Measurements from ENCODE around the gene RHBDD3. TPM values are rescaled to one million over a fixed set of nuclear protein-coding genes. Genes with fewer than 3 reads are reported as not detected.

Gene RHBDD3
- total and polyA plus RNA-seq, 11 donors = 10.9 to 29.5 (median 13.7) TPM

GRCh38 chr22:29212743-29213142 is 55.0 kb downstream of the RHBDD3 start:
- intact Hi-C loops (cut with DNase I) = no loop called here
- Histone ChIP-seq H3K27ac (no peak overlapping the region), H3K36me3 (no peaks in the 10 kb centered on the region), H3K4me1 (no peaks in the 10 kb centered on the region), H3K4me3 (no peak overlapping the region), H3K27me3 (no peaks in the 10 kb centered on the region), H3K9me3 (no peaks in the 10 kb centered on the region)
- ATAC-seq = peak in 2 of 4 donors; percentile 34 to 48
- peak in 1 of 5 donors; percentile 21 for DNase-seq
- 71 to 82% (median 76%) methylated on average over 11 of the region's 11 CpGs for WGBS, 4 donors
- TF ChIP-seq CTCF (IDR thresholded peaks at IDR 0.05) = no peak
- TF ChIP-seq POLR2A (IDR thresholded peaks at IDR 0.05) = no peak

- Histone ChIP-seq H3K4me1 (peaks cover 0 to 5% (median 0%) of the 10 kb centered on the region in 12 donors), H3K27me3 (peaks cover 0 to 11% (median 0%) of the 10 kb centered on the region in 9 donors), H3K4me3 (no peak overlapping the region), H3K36me3 (no peaks in the 10 kb centered on the region), H3K27ac (no peak overlapping the region), H3K9me3 (no peaks in the 10 kb centered on the region)
- TF ChIP-seq CTCF (IDR thresholded peaks at IDR 0.05) (no peak), POLR2A (IDR thresholded peaks at IDR 0.05) (no peak)
- DNase-seq = peak in 1 of 5 donors; percentile 18
- ATAC-seq = no peak
- WGBS, 4 donors = 94 to 96% (median 95%) methylated on average over 9 of the region's 9 CpGs
- intact Hi-C loops (cut with DNase I) = no loop called here
These were observed 56.3 kb downstream of the RHBDD3 start for GRCh38 chr22:29211466-29211865.

- no peak overlapping the region for H3K4me3 ChIP-seq
- intact Hi-C loops (cut with DNase I) = no loop called here
- H3K27me3 ChIP-seq = peaks cover 0 to 15% (median 0%) of the 10 kb centered on the region in 9 donors
- ATAC-seq = no peak
- DNase-seq = peak in 1 of 5 donors; percentile 26
- no peaks in the 10 kb centered on the region for H3K9me3 ChIP-seq
- TF ChIP-seq POLR2A (IDR thresholded peaks at IDR 0.05) (no peak), CTCF (IDR thresholded peaks at IDR 0.05) (no peak)
- WGBS, 4 donors = 91 to 94% (median 92%) methylated on average over 10 to 11 of the region's 11 CpGs
- no peak overlapping the region for H3K27ac ChIP-seq
- peaks cover 0 to 9% (median 4%) of the 10 kb centered on the region in 12 donors for H3K4me1 ChIP-seq
- no peaks in the 10 kb centered on the region for H3K36me3 ChIP-seq
These were observed 56.7 kb downstream of the RHBDD3 start for GRCh38 chr22:29211066-29211465.

Other genes starting within 250 kb of the RHBDD3 start
- gene C22orf31, start 206.2 kb downstream of the RHBDD3 start, total RNA-seq = under 1 TPM in 1 of 9 donors, not detected in 8; 0.40 TPM
- not detected for gene C22orf31, start 206.2 kb downstream of the RHBDD3 start, polyA plus RNA-seq
- gene KREMEN1, start 194.9 kb downstream of the RHBDD3 start, total RNA-seq = 10 to 100 TPM; 30.5 to 67.8 (median 46.6) TPM
- 10 to 100 TPM; 24.3 to 25.2 TPM for gene KREMEN1, start 194.9 kb downstream of the RHBDD3 start, polyA plus RNA-seq
- 1 to 10 TPM in 2 of 9 donors, under 1 TPM in 6, not detected in 1; 0.16 to 1.5 (median 0.32) TPM for gene EMID1, start 62.1 kb downstream of the RHBDD3 start, total RNA-seq
- under 1 TPM in 1 of 2 donors, not detected in 1; 0.43 TPM for gene EMID1, start 62.1 kb downstream of the RHBDD3 start, polyA plus RNA-seq
- gene EWSR1, start 287 bp upstream of the RHBDD3 start, total RNA-seq = 100 to 1,000 TPM; 103 to 202 (median 138) TPM
- gene EWSR1, start 287 bp upstream of the RHBDD3 start, polyA plus RNA-seq = 100 to 1,000 TPM in 1 of 2 donors, 10 to 100 TPM in 1; 94.3 to 138 TPM
- gene GAS2L1, start 38.7 kb upstream of the RHBDD3 start, total RNA-seq = 10 to 100 TPM; 12.0 to 46.6 (median 16.8) TPM
- 10 to 100 TPM; 18.0 to 48.3 TPM for gene GAS2L1, start 38.7 kb upstream of the RHBDD3 start, polyA plus RNA-seq
- gene RASL10A, start 47.7 kb upstream of the RHBDD3 start, total RNA-seq = 1 to 10 TPM in 5 of 9 donors, under 1 TPM in 4; 0.29 to 5.8 (median 1.3) TPM
- gene RASL10A, start 47.7 kb upstream of the RHBDD3 start, polyA plus RNA-seq = 1 to 10 TPM in 1 of 2 donors, under 1 TPM in 1; 0.95 to 1.1 TPM
- 10 to 100 TPM; 30.3 to 74.8 (median 33.8) TPM for gene AP1B1, start 120.6 kb upstream of the RHBDD3 start, total RNA-seq
- gene AP1B1, start 120.6 kb upstream of the RHBDD3 start, polyA plus RNA-seq = 10 to 100 TPM; 18.1 to 43.4 TPM
- gene RFPL1, start 170.6 kb upstream of the RHBDD3 start, total RNA-seq = not detected
- not detected for gene RFPL1, start 170.6 kb upstream of the RHBDD3 start, polyA plus RNA-seq
- gene NEFH, start 212.2 kb upstream of the RHBDD3 start, total RNA-seq = under 1 TPM in 8 of 9 donors, not detected in 1; 0.07 to 0.51 (median 0.14) TPM
- under 1 TPM; 0.08 to 0.10 TPM for gene NEFH, start 212.2 kb upstream of the RHBDD3 start, polyA plus RNA-seq

Data from heart left ventricle (tissue), 16 donors.